HG03066 (cell line): ENCODE results near the gene MACROD2.
"Not testable (repeated sequence)": the region's sequence is repeated elsewhere in the genome, so short reads cannot be mapped to it uniquely, and the experiment has no call there.

Source experiments
- ATAC-seq: cut with Tn5 transposase; IDR thresholded peaks from one replicate; pipeline ENCODE4 v1.9.1; 2021; ENCODE audit warnings: low read depth; ENCODE audit not compliant: unreplicated experiment

MACROD2 gene

GRCh38 chr20:15760001-15760621 lies 1764.8 kb downstream of the MACROD2 start:
- ATAC-seq = no peak

- no peak for ATAC-seq
Observed at GRCh38 chr20:15763366-15763765, 1768.0 kb downstream of the MACROD2 start.

- no peak for ATAC-seq
Observed at GRCh38 chr20:15767586-15767985, 1772.3 kb downstream of the MACROD2 start.

- ATAC-seq = no peak
Observed at GRCh38 chr20:15767999-15768741, 1772.9 kb downstream of the MACROD2 start.

- ATAC-seq = no peak
Observed at GRCh38 chr20:15772826-15773225, 1777.5 kb downstream of the MACROD2 start.

GRCh38 chr20:15774926-15775325 lies 1779.6 kb downstream of the MACROD2 start:
- ATAC-seq = no peak

- ATAC-seq = no peak
Observed at GRCh38 chr20:15776770-15777466, 1781.6 kb downstream of the MACROD2 start.

GRCh38 chr20:15784020-15784419 lies 1788.7 kb downstream of the MACROD2 start:
- no peak for ATAC-seq

- no peak for ATAC-seq
Observed at GRCh38 chr20:15789079-15789478, 1793.8 kb downstream of the MACROD2 start.

- no peak for ATAC-seq
Observed at GRCh38 chr20:15792855-15793254, 1797.5 kb downstream of the MACROD2 start.

- ATAC-seq = no peak
Observed at GRCh38 chr20:15794409-15794808, 1799.1 kb downstream of the MACROD2 start.

- ATAC-seq = no peak
Observed at GRCh38 chr20:15795305-15796019, 1800.1 kb downstream of the MACROD2 start.

GRCh38 chr20:15799871-15800270 lies 1804.6 kb downstream of the MACROD2 start:
- no peak for ATAC-seq

GRCh38 chr20:15802020-15802419 lies 1806.7 kb downstream of the MACROD2 start:
- no peak for ATAC-seq

GRCh38 chr20:15805154-15805553 lies 1809.8 kb downstream of the MACROD2 start:
- no peak for ATAC-seq

GRCh38 chr20:15806105-15806504 lies 1810.8 kb downstream of the MACROD2 start:
- ATAC-seq = no peak

- ATAC-seq = no peak
Observed at GRCh38 chr20:15807271-15807670, 1812.0 kb downstream of the MACROD2 start.

GRCh38 chr20:15807771-15808170 lies 1812.5 kb downstream of the MACROD2 start:
- ATAC-seq = not testable (repeated sequence)

- no peak for ATAC-seq
Observed at GRCh38 chr20:15811951-15812350, 1816.6 kb downstream of the MACROD2 start.

- no peak for ATAC-seq
Observed at GRCh38 chr20:15812696-15813095, 1817.4 kb downstream of the MACROD2 start.

GRCh38 chr20:15814360-15814759 lies 1819.0 kb downstream of the MACROD2 start:
- no peak for ATAC-seq
